OCI-LY7 (cell line): ENCODE results near the gene PRMT6. TPM values are rescaled to one million over a fixed set of nuclear protein-coding genes. Genes with fewer than 3 reads are reported as not detected.

Experiments
- BruUV-seq: library from RNA; stranded (reverse); fragments of 400-500 nt; replicated peaks from 2 replicates; lab custom pipeline; 2021; lab: Mats Ljungman, UMichigan
- CTCF ChIA-PET: fragments of 300-600 bp; sonication (Branson Sonifier 250); formaldehyde crosslinking; loops from one replicate; lab custom pipeline; 2022; ENCODE audit warnings: antibody characterized with exemption; ENCODE audit not compliant: unreplicated experiment; lab: Charles Lee
- POLR2A ChIA-PET: fragments of 300-600 bp; sonication (Branson Sonifier 250); formaldehyde crosslinking; loops from one replicate; lab custom pipeline; 2022; ENCODE audit warnings: antibody characterized with exemption; lab: Charles Lee
- DNase-seq: peaks from one replicate; pipeline ENCODE4 v3.0.0-alpha.2; 2015; ENCODE audit warnings: low spot score
- H2AFZ ChIP-seq: fragments of 200-600 bp; sonication (generic), shearing (Covaris generic); 2 replicates; pipeline ENCODE4 v1.6.1; 2014; ENCODE audit warnings: mild to moderate bottlenecking, antibody characterized with exemption, low read length, moderate library complexity
- H3K27ac ChIP-seq: fragments of 200-600 bp; sonication (generic); 2 replicates; pipeline ENCODE4 v1.5.1; 2014; ENCODE audit warnings: mixed run types, low read depth, mild to moderate bottlenecking, moderate library complexity, low read length, inconsistent platforms; ENCODE audit not compliant: poor library complexity, severe bottlenecking
- H3K36me3 ChIP-seq: fragments of 200-600 bp; sonication (generic); 2 replicates; pipeline ENCODE4 v1.6.1; 2014; ENCODE audit warnings: mild to moderate bottlenecking, antibody characterized with exemption, low read length, moderate library complexity, mixed read lengths; ENCODE audit not compliant: insufficient read depth
- H3K4me1 ChIP-seq: fragments of 200-600 bp; sonication (generic); 2 replicates; pipeline ENCODE4 v1.5.1; 2014; ENCODE audit warnings: mild to moderate bottlenecking, low read length; ENCODE audit not compliant: insufficient read depth, poor library complexity, severe bottlenecking
- H3K4me2 ChIP-seq: fragments of 200-600 bp; sonication (generic); 2 replicates; pipeline ENCODE4 v1.6.1; 2014; ENCODE audit warnings: mild to moderate bottlenecking, low read length
- H3K4me3 ChIP-seq: fragments of 200-600 bp; sonication (generic); 2 replicates; pipeline ENCODE4 v1.5.1; 2014; ENCODE audit warnings: mild to moderate bottlenecking, low read depth, low read length; ENCODE audit not compliant: poor library complexity, severe bottlenecking
- H3K79me2 ChIP-seq: fragments of 200-600 bp; sonication (generic); 2 replicates; pipeline ENCODE4 v1.6.1; 2016; ENCODE audit warnings: low read depth, mild to moderate bottlenecking, low read length, moderate library complexity, mixed read lengths; ENCODE audit not compliant: insufficient read depth
- H3K9me2 ChIP-seq: fragments of 200-600 bp; sonication (generic); 2 replicates; pipeline ENCODE4 v1.6.1; 2016; ENCODE audit warnings: mild to moderate bottlenecking, low read length, mixed read lengths; ENCODE audit not compliant: insufficient read depth
- H3K9me3 ChIP-seq: fragments of 200-600 bp; sonication (generic); 2 replicates; pipeline ENCODE4 v1.6.1; 2014; ENCODE audit warnings: mild to moderate bottlenecking, mixed run types, low read length, mixed read lengths
- H4K20me1 ChIP-seq: fragments of 200-600 bp; sonication (generic); 2 replicates; pipeline ENCODE4 v1.6.1; 2014; ENCODE audit warnings: mild to moderate bottlenecking, antibody characterized with exemption, low read length, moderate library complexity, mixed read lengths; ENCODE audit not compliant: insufficient read depth
- CTCF ChIP-seq: fragments of 200-600 bp; sonication (generic); conservative IDR thresholded peaks from 2 replicates; pipeline ENCODE4 v1.5.1; 2014; ENCODE audit warnings: mild to moderate bottlenecking, antibody characterized with exemption, low read length, moderate library complexity, mixed read lengths
- EZH2phosphoT487 ChIP-seq: fragments of 200-600 bp; sonication (generic); IDR thresholded peaks from 2 replicates; pipeline ENCODE4 v1.6.1; 2018; ENCODE audit warnings: low read depth, borderline replicate concordance, mild to moderate bottlenecking, mixed run types, antibody characterized with exemption, low read length, moderate library complexity, mixed read lengths
- intact Hi-C: fragments of 100-400 bp; cut with micrococcal nuclease; formaldehyde crosslinking; loops from one replicate; pipeline ENCODE4 v1.10.0; 2022; ENCODE audit not compliant: unreplicated experiment
- total RNA-seq, 2 experiments: library from RNA; depleted of rRNA in 1 of 2; stranded (reverse); fragments of >200 nt in 1 of 2; shearing (Covaris generic) in 1 of 2; gene quantifications; 2 replicates each; pipeline ENCODE4 v1.2.3, GENCODE V29; 2014 to 2022

Gene PRMT6
- total RNA-seq, 2 experiments from 2014 or later: 41.7 to 42.9 TPM

DNA sequence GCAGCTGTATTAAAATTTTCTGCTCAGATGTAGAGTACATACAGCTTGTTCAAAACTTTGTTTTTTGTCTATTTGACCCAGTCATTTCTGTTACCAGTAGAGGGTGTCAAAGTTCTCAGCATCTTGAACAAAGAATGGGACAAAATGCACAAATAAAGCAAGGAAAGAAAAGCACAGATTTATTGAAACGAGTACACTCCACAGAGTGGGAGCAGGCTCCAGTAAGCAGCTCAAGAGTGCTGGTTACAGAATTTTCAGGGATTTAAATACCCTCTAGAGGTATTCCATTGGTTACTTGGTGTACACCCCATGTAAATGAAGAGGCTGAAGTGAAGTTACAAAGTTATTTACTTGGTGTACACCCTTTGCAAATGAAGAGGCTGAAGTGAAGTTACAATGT is 8.9 kb upstream of the PRMT6 start:
- intact Hi-C loops: no loop called here
- CTCF ChIA-PET: no interaction called here
- no TSS peak for BruUV-seq

GRCh38 chr1:107048241-107048640 is 8.2 kb upstream of the PRMT6 start:
- POLR2A ChIA-PET: interaction anchor here (1.0 kb wide), 1 partner anchor 8 kb away, joined by 5 read pairs; the partner anchor contains the start of gene PRMT6
- intact Hi-C loops: no loop called here

More for the DNA sequence above, 8.9 kb upstream of the PRMT6 start:
- DNase-seq: peak; percentile 27
- H3K4me1 ChIP-seq: peaks cover 9% of the 10 kb centered on the region
- H3K4me3 ChIP-seq: no peak overlapping the region
- POLR2A ChIA-PET: interaction anchor here (0.8 to 1.0 kb wide), 3 partner anchors 9 to 12 kb away, joined by 3 to 5 read pairs (median 5); partner anchors contain the start of gene PRMT6
- H2AFZ ChIP-seq: no peak overlapping the region
- no peaks in the 10 kb centered on the region for H3K36me3 ChIP-seq
- H4K20me1 ChIP-seq: no peaks in the 10 kb centered on the region
- no peak for TF ChIP-seq EZH2phosphoT487
- peak; percentile 65 for TF ChIP-seq CTCF
- no peak overlapping the region for H3K27ac ChIP-seq
- no peaks in the 10 kb centered on the region for H3K79me2 ChIP-seq
- H3K9me3 ChIP-seq: peaks cover 24% of the 10 kb centered on the region
- H3K9me2 ChIP-seq: no peaks in the 10 kb centered on the region
- H3K4me2 ChIP-seq: no peak overlapping the region

More at GRCh38 chr1:107048241-107048640, 8.2 kb upstream of the PRMT6 start:
- no peak overlapping the region for H3K4me3 ChIP-seq
- CTCF ChIA-PET: no interaction called here
- no peak for DNase-seq
- H3K36me3 ChIP-seq: no peaks in the 10 kb centered on the region
- no peaks in the 10 kb centered on the region for H3K79me2 ChIP-seq
- peaks cover 24% of the 10 kb centered on the region for H3K9me3 ChIP-seq
- no peaks in the 10 kb centered on the region for H4K20me1 ChIP-seq
- no peak overlapping the region for H3K4me2 ChIP-seq
- peaks cover 9% of the 10 kb centered on the region for H3K4me1 ChIP-seq
- H2AFZ ChIP-seq: no peak overlapping the region
- no peak overlapping the region for H3K27ac ChIP-seq
- H3K9me2 ChIP-seq: no peaks in the 10 kb centered on the region
- BruUV-seq: no TSS peak
- TF ChIP-seq EZH2phosphoT487 (no peak), CTCF (no peak)
